ENCODE results near the gene SUPT7L. TPM values are rescaled to one million over a fixed set of nuclear protein-coding genes. Genes with fewer than 3 reads are reported as not detected.
A peak's percentile ranks its signal among the peaks of the same experiment; 100 is the strongest.

The SUPT7L gene, protein sequence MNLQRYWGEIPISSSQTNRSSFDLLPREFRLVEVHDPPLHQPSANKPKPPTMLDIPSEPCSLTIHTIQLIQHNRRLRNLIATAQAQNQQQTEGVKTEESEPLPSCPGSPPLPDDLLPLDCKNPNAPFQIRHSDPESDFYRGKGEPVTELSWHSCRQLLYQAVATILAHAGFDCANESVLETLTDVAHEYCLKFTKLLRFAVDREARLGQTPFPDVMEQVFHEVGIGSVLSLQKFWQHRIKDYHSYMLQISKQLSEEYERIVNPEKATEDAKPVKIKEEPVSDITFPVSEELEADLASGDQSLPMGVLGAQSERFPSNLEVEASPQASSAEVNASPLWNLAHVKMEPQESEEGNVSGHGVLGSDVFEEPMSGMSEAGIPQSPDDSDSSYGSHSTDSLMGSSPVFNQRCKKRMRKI
- 30.6 TPM for total RNA-seq (ENCODE audit: insufficient read depth, low replicate concordance)

DNA sequence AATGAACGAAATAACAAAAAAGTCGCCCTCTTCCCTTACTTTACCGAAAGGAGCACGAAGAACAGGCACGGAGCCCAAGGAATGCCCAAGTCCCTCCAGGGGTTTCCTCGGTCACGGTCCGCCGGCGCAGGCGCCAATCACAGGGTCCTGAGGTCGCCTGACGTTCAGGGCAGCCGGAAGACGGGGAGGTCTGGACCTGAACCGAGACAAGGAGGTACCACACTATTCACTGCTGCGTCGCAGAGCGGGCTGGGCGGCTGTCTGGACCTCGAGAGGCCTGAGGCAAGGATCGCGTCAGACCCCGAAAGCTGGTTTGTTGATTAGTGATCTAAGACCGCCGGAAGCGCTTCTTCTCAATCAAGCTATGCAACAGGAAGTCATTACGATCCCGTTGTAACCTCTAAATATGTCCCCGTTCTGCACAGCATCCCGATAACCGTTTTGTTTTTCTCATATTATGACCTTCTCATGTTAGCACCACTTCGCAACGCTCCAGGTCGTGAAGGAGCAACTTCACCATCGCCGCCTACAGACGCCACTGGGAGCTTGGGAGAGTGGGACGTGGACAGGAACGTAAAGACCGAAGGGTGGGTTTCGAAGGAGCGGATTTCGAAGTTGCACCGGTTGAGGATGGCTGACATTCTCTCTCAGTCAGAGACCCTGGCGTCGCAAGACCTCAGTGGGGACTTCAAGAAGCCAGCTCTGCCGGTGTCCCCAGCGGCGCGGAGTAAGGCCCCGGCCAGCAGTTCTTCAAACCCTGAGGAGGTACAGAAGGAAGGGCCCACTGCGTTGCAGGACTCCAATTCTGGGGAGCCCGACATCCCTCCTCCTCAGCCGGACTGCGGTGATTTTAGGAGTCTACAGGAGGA is at the start of gene SUPT7L, which contains the start of gene SLC4A1AP:
Gene SUPT7L, minus strand, starts transcription at position 330 of the 869 bp plus-strand sequence. CDS start 1,422 bp downstream, outside the sequence.
Gene SLC4A1AP, plus strand, starts transcription at position 605 of the 869 bp plus-strand sequence. Its CDS starts 26 bp downstream, at position 631.
- peak; percentile 86 for DNase-seq (ENCODE audit: low spot score)

DNA sequence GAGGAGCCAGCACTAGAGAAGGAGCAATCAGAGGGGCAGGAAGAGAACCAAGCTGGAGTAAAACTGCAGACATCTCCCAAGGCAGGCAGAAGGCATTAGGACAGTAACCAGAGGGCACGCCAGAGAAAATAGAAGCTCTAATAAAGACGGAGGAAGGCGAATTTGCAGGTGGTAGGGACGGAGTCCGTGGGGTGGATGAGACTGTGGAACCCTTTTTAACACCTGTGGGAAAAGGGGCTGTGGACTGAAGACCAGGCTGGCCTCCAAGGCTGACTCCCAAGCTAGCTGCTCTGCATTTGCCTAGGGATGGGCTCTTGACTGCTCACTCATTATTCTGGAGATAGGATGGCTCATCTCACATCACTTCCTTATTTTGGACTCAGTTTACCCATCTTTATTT is 49.8 kb upstream of the SUPT7L start:
- DNase-seq (ENCODE audit: low spot score): no peak

DNA sequence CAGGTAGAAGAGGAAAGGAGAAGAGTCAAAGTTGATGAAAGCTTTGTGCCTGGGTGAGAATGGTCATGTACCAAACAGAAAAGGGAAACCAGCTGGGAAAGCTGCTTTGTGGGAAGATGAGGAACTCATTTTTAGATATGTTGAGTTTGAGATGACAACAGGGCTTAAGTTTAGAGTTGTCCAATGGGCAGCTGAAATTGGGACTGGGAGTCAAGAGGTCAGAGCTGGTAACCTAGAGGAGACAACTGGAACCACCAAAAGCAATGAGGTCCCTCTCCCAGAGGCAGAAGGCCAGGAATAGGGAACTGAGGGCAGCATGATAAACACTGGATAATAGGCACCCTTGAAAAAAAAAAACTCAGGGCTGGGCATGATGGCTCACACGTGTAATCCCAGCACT is 49.1 kb upstream of the SUPT7L start:
- no peak for DNase-seq (ENCODE audit: low spot score)

DNA sequence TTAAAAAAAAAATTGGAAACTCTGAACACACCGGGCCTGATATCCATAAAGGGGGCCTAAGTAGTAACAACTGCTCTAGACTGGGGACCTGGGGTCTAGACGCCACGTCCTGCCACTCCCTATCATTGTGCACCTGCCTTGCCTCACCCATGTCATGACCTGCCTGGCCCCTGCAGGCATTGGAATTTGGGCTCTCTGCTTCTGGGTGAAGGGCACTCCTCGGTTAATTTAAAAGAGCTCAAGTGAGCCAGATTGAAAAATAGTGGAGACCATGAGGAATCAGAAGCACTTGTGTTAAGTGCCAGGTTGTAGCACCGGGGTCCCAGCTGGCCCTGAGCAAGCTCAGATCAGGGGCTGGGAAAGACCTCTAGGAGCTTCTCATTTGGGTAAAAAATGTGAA is 48.4 kb upstream of the SUPT7L start:
- no peak for DNase-seq (ENCODE audit: low spot score)

DNA sequence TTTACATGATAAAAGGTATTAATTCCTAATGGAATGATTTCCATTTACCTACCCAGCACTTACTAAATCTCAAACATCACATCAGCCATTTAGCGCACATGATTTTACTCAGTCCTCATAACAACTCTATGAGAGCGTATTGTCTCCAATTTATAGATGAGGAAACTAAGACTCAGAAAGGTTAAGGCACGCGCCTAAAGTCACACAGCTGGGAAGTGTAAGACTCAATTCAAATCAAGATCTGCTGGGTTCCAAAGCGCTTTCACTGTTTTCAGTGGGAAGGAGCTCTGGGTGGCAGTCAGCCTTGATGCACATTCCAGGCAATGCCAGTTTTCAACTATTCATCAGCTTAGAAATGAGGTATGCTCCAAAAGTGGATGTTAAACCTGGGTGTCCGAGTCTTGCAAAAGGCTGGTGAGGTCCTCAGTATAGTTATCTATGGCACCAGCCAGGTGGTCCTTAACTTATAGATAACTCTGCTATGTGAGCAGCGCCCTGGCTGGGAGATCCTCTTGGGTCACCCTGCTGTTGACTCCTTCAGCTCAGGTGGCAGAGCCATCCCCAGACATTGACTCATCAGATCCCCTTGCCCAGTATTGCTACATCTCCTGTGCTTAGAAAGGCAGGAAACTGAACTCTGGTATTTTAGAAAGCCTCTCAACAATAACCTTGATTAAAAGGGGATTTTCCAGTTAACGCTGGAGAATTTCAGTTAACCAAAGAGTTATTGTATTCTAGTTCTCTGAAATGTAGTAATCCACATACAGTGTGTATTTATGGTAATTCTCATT is 47.4 kb upstream of the SUPT7L start:
- DNase-seq (ENCODE audit: low spot score): no peak

DNA sequence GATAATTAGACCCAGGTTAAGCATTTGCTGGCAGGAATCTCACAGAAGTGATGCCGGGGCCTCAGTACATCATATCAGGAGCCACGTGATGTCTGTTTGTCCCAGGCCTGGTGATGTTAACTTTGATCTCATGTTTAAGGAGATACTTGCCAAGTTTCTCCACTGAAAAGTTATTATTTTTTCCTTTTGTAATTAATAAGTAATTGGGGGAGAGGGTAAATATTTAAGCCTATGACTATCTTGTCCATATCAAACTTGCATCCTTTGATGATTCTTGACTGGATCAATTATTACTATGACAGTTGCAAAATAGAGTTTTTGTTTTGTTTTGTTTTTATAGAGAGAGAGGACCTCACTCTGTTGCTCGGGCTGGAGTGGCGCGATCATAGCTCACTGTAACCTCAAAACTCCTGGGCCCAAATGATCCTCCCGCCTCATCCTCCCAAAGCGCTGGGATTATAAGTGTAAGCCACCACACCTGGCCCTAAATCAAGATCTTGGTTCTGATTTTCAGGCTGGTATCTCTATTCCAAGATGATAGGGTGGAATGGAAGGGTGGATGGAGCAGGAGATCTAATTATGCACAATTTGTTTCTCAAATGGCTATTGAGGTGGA is 46.7 kb upstream of the SUPT7L start:
- no peak for DNase-seq (ENCODE audit: low spot score)

DNA sequence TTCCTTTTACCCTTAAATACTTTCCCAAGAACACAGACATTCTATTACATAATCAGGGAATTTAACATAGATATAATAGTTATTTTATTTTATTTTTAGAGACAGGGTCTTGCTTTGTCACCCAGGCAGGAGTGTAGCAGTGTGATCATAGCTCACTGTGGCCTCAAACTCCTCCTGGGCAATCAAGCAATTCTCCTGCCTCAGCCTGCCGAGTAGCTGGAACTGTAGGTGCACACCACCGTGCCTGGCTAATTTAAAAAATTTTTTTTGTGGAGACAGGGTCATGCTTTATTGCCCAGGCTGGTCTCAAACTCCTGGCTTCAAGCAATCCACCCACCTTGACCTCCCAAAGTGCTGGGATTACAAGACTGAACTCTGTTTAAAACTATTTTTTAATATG is 45.9 kb upstream of the SUPT7L start:
- DNase-seq (ENCODE audit: low spot score): no peak

DNA sequence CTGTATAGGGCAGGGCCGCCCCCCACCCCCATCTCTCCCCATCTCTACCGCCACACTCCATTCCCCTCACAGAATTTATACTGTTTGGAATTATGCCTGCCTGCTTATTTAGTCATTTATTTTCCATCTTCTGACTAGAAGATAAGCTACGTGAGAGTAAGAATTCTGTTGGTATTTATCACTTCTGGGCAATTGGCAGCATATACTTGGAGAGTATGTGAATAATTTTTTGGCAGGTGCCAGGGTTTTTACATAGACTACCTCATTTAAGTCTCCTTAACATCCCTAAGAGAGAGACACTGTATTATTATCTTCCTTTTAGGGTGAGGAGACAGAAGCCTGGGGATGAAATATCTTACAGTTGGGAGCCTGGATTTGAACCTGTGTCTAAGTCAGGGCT is 45.3 kb upstream of the SUPT7L start:
- DNase-seq (ENCODE audit: low spot score): no peak

DNA sequence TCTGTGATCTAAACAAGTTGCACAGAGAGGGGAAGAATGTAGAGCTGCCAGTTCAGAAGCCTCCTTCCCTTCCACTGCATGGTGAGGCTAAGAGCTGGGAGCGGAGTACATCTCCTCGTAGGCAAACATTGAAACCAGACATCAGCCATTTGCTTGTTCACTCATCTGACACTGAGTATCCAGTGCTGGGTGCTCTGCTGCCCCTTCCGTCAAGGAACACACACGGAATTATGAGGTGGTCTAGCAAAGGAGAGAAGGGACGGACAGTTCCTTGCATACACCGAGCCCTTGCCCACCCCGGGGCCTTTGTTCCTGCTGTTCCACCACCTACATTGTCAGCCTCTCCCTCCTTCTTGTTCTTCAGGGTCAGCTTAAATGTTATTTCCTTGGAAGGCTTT is 44.8 kb upstream of the SUPT7L start:
- no peak for DNase-seq (ENCODE audit: low spot score)

DNA sequence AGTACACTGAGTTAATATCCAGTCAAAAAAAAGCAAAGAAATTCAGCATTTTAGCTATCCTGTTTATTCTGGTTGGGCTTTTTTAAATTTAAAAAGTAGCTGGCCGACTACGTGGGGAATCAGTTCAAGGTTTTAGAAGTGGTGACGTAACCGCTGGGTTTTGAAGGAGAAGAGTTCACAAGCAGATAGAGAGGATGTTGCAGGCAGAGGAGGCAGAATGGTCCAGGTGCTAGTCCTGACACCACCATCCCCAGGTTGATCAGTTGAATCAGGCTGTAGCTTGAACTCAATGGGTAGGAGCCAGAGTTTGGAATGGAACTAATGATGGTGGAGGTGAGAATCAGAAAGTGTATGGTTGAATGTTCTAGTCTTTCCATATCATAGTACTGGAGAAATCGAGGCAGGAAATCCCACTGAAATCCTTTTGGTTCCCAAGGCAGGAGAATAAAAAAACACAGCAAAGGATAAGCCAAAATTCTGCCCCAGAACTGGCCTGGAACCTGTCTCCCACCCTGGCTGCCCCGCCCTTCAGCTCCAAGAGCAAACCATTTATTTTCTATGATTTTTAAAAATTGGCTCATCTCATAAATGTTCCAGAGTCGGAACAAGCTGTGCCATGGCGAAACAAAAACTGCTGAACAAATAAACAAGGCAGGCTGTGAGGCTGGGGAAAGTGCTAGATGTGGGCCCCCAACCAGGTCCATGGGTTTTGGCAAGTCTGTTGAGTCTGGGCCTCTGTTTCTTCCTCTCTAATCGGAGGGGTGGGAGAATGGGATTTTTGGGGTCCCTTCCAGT is 44.2 kb upstream of the SUPT7L start:
- no peak for DNase-seq (ENCODE audit: low spot score)

DNA sequence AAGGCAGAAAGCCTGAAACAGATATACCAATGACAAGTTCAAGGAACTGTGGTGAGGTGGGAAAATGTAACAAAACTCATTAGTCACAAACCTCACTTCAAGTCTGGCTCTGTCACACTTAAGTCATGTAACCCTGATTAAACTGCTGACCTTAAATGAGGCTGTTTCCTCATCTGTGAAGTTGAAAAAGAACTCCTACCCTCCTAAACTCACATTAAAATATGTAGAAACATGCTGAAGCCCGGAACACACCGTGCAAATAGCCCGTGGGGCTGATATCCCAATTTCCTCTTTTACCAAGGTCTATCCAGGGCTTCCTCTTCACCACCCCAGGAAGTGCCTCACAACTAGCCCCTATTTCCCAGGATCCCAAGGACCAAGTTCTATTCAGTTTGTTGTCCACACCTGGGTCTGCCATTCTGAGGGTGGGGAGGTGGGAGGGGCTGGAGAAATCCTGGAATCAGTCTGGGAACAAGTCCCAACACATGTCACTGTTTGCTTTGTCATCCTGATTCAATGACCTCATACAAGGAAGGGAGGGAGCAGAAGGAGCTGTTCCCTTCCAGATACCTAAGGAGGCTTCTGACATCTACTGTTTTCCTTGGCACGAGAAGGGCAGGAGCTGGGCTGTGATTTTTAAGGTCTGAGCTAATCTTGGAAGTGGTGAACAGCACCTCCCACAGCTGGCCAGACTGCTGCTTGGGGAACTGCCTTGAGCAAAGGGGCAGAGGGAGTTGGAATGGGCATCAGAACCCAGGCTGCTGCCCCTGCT is 42.6 kb upstream of the SUPT7L start:
- peak; percentile 61 for DNase-seq (ENCODE audit: low spot score)

DNA sequence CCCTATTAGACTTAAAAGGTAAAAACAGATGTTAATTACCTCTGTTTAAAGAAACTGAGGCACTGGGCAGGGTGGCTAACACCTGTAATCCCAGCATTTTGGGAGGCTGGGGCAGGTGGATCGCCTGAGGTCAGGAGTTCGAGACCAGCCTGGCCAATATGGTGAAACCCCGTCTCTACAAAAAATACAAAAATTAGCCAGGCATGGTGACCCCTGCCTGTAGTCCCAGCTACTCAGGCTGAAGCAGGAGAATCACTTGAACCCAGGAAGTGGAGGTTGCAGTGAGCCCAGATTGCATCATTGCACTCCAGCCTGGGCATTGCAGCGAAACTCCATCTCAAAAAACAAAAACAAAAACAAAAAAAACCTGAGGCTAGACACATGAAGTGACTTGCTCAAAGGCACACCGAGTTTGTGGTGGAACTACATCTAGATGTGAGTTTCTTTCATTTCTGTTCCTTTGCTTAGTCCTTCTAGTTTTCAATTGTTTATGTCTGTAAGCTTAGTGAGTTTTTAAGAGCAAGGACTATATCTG is 41.0 kb upstream of the SUPT7L start:
- no peak for DNase-seq (ENCODE audit: low spot score)

DNA sequence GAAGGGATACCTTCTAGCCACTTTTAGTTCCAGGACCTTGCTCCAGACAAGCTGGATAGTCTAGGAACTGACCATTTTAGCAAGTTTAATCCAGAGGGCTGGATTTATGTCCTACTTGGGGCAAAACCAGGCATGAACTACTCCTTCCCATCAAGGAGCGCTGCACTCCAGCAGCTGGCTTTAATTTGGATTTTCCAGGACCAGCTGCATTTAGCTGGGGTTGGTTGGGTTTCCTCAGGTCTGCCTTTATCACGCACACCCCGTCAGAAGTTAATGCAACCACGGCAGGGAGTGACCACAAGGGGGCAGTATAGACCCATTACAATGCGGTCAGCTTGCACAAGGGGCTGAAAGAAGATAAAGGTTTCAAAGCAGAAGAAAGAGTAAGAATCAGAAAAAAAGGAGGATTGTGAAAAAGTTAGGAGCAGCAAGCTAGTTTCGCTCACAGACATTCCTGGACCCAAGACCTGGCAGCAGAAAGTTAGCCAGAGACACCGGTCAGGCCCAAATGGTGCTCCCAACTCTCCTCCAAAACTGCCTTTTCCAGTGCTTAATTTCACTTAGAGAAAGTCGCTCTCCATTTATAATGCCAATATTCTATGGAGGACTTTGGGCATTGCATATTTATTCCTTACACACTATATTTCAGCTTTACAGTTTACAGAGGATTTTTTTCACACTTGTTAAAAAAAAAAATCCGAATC is 40.4 kb upstream of the SUPT7L start:
- peak; percentile 97 for DNase-seq (ENCODE audit: low spot score)

DNA sequence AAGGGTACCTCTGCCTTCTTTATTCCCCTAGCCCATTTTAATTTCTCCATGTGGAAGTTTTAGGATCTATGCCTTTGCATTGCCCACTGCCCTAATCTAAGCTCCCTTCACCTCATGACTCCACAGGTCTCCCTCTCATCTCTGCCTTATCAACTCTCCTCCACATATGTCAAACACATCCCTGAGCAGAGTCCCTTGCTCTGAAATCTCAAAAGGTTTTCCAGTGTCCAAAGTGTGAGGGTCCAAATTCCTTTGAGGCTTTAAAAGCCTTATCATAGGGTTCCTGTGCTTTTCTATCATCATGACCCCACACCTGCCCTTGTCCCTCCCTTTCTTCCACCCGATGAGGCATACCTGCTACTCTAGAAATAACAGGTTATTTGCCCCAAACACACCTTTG is 38.9 kb upstream of the SUPT7L start:
- no peak for DNase-seq (ENCODE audit: low spot score)

DNA sequence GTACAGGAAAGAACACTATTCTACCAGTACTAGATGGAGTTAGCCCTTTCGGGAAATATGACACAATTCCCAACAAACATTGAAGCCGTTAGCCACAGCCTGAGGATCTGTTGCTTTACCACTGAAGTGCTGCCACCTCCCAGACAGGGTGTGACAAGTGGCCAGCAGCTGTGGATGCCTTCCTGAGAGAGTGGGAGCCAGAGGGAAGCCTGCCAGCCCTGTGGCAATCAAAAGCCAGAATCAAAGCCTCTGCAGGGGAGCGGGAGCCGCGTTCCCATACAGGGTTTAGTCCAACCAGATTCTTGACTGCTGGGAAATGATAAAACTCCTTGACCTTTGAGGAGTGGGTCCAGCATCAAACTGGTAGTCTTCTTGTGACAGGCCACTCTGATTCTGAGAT is 38.3 kb upstream of the SUPT7L start:
- DNase-seq (ENCODE audit: low spot score): no peak

DNA sequence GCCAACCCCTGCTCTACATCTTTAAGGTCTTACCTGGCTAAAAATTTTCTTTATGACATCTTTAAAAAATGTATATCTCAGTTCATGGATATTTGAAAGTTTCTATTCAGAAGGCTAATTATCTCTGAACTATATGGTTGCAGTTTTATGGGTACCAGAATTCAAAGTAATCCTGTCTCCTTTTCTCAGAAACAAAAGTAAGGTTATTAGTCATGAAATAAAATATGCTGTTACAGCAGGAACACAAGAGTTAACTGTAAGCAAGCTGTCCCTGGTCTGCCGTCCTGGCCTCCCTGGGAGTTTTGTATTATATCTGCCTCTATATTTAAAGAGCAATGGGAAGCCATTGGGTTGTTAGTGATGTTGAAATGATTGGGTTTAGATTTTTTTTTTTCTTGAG is 34.2 kb upstream of the SUPT7L start:
- DNase-seq (ENCODE audit: low spot score): no peak

DNA sequence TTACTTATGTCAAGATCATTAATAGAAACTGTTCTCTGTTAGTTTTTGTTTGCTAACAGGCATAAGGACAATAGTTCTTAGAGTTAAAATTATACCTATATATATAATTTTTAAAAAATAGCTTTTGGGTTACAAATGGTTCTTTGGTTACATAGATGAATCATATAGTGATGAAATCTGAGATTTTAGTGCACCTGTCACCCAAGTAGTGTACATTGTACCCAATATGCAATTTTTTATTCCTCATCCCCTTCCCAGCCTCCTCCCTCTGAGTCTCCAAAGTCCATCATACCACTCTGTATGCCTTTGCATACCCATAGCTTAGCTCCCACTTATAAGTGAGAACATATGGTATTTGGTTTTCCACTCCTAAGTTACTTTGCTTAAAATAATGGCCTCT is 26.6 kb upstream of the SUPT7L start:
- no peak for DNase-seq (ENCODE audit: low spot score)

DNA sequence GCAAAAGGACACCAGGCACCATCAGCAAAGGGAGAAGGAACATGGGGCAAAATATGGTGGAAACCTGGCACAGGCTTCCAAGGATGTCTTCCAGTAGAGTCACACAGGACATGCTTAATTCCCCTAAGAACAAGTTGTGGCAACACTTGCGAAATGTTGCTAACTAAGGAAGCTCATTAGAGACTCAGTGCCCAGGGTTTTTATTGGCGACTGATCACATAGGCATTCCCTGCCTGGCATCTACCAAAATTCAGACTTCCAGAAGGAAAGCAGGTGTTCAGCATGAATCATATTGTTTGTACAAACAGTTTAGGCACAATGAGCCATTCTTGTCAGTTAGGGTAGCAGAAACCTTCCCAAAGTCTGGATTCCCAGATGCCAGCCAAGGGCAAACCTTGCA is 26.0 kb upstream of the SUPT7L start:
- DNase-seq (ENCODE audit: low spot score): no peak

DNA sequence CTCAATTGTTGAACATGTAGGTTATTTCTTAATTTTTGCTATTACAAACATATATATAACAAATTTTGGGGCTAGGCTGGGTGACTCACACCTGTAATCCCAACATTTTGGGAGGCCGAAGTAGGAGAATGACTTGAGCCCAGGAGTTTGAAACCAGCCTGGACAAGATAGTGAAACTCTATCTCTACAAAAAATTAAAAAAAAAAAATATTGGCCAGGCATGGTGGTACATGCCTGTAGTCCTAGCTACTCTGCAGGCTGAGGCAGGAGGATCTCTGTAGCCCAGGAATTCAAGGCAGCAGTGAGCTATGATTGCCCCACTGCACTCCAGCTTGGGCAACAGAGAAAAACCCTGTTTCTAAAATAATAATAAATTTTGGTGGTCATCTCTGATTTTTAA is 23.8 kb upstream of the SUPT7L start:
- no peak for DNase-seq (ENCODE audit: low spot score)

All from umbilical cord (tissue), 2 donors.